HL-60/S4 treated with retinoic acid at 250 ng/mL for 4 days and 3 days (cell line): ENCODE data around the gene MYO1C.

Source experiments
- in situ Hi-C: fragments of 300-500 bp; cut with MboI; formaldehyde crosslinking; loops from 2 replicates; pipeline ENCODE4 v1.7.0; 2022; ENCODE audit warnings: low sequenced_read_pairs

Gene MYO1C

GRCh38 chr17:1486802-1487695, 5.4 kb downstream of the MYO1C start:
- in situ Hi-C loops: no loop called here

- in situ Hi-C loops: no loop called here
Observed at GRCh38 chr17:1485423-1486376, 6.8 kb downstream of the MYO1C start.

GRCh38 chr17:1484676-1485422, 7.6 kb downstream of the MYO1C start:
- in situ Hi-C loops: no loop called here

GRCh38 chr17:1484060-1484535, 8.4 kb downstream of the MYO1C start:
- in situ Hi-C loops: no loop called here

- in situ Hi-C loops: no loop called here
Observed at GRCh38 chr17:1482680-1483079, 9.8 kb downstream of the MYO1C start.

GRCh38 chr17:1481736-1482135, 10.8 kb downstream of the MYO1C start:
- in situ Hi-C loops: no loop called here

GRCh38 chr17:1480747-1481465, 11.6 kb downstream of the MYO1C start:
- in situ Hi-C loops: no loop called here

- in situ Hi-C loops: no loop called here
Observed at GRCh38 chr17:1478418-1478817, 14.1 kb downstream of the MYO1C start.

GRCh38 chr17:1475321-1475854, 17.1 kb downstream of the MYO1C start:
- in situ Hi-C loops: no loop called here

GRCh38 chr17:1474402-1475189, 17.9 kb downstream of the MYO1C start:
- in situ Hi-C loops: no loop called here

GRCh38 chr17:1473841-1474240, 18.6 kb downstream of the MYO1C start:
- in situ Hi-C loops: no loop called here

- in situ Hi-C loops: no loop called here
Observed at GRCh38 chr17:1473170-1473569, 19.3 kb downstream of the MYO1C start.

GRCh38 chr17:1471911-1472821, 20.3 kb downstream of the MYO1C start:
- in situ Hi-C loops: no loop called here

- in situ Hi-C loops: no loop called here
Observed at GRCh38 chr17:1471490-1471889, 21.0 kb downstream of the MYO1C start.

GRCh38 chr17:1470755-1471462, 21.6 kb downstream of the MYO1C start:
- in situ Hi-C loops: no loop called here

- in situ Hi-C loops: no loop called here
Observed at GRCh38 chr17:1470071-1470754, 22.3 kb downstream of the MYO1C start.
